ENCODE data around the gene PAX7. TPM values are rescaled to one million over a fixed set of nuclear protein-coding genes. Genes with fewer than 3 reads are reported as not detected.

Gene PAX7
- total RNA-seq, 1 experiment from 2014 or later = not detected

GRCh38 chr1:18794561-18794960 lies 163.9 kb downstream of the PAX7 start:
- Mint-ChIP-seq H3K9me3 (ENCODE audit: unreplicated experiment) (no peaks in the 10 kb centered on the region), H3K27ac (ENCODE audit: low read depth, unreplicated experiment) (no peak overlapping the region), H3K4me1 (ENCODE audit: insufficient read depth, unreplicated experiment) (peaks cover 5% of the 10 kb centered on the region), H3K27me3 (ENCODE audit: insufficient read depth, unreplicated experiment) (peaks cover 70% of the 10 kb centered on the region), H3K36me3 (ENCODE audit: insufficient read depth, unreplicated experiment) (no peaks in the 10 kb centered on the region), H3K4me3 (ENCODE audit: unreplicated experiment) (no peak overlapping the region)
- POLR2A ChIA-PET = no interaction called here
- peak; percentile 7 for DNase-seq (ENCODE audit: unreplicated experiment)
- TF ChIP-seq, protein P1, sequence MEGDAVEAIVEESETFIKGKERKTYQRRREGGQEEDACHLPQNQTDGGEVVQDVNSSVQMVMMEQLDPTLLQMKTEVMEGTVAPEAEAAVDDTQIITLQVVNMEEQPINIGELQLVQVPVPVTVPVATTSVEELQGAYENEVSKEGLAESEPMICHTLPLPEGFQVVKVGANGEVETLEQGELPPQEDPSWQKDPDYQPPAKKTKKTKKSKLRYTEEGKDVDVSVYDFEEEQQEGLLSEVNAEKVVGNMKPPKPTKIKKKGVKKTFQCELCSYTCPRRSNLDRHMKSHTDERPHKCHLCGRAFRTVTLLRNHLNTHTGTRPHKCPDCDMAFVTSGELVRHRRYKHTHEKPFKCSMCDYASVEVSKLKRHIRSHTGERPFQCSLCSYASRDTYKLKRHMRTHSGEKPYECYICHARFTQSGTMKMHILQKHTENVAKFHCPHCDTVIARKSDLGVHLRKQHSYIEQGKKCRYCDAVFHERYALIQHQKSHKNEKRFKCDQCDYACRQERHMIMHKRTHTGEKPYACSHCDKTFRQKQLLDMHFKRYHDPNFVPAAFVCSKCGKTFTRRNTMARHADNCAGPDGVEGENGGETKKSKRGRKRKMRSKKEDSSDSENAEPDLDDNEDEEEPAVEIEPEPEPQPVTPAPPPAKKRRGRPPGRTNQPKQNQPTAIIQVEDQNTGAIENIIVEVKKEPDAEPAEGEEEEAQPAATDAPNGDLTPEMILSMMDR (IDR thresholded peaks at IDR 0.05; ENCODE audit: unreplicated experiment) = no peak
- CTCF ChIA-PET = interaction anchor here (0.6 to 0.9 kb wide), 2 partner anchors 146 to 197 kb away, joined by 3 to 4 read pairs; no protein-coding TSS in a partner anchor
- BruUV-seq (replicated peaks) = no TSS peak
- intact Hi-C loops (cut with micrococcal nuclease) = no loop called here

GRCh38 chr1:18795002-18795689 lies 164.5 kb downstream of the PAX7 start:
- TF ChIP-seq, protein P1 (IDR thresholded peaks at IDR 0.05; ENCODE audit: unreplicated experiment) = no peak
- Mint-ChIP-seq H3K4me1 (ENCODE audit: insufficient read depth, unreplicated experiment) (peaks cover 5% of the 10 kb centered on the region), H3K27ac (ENCODE audit: low read depth, unreplicated experiment) (no peak overlapping the region), H3K9me3 (ENCODE audit: unreplicated experiment) (no peaks in the 10 kb centered on the region), H3K27me3 (ENCODE audit: insufficient read depth, unreplicated experiment) (peaks cover 65% of the 10 kb centered on the region), H3K4me3 (ENCODE audit: unreplicated experiment) (no peak overlapping the region), H3K36me3 (ENCODE audit: insufficient read depth, unreplicated experiment) (no peaks in the 10 kb centered on the region)
- ChIA-PET CTCF (interaction anchor here (0.9 to 1.1 kb wide), 2 partner anchors 26 to 146 kb away, joined by 4 to 6 read pairs; no protein-coding TSS in a partner anchor), POLR2A (no interaction called here)
- no TSS peak for BruUV-seq (replicated peaks)
- intact Hi-C loops (cut with micrococcal nuclease) = no loop called here
- DNase-seq (ENCODE audit: unreplicated experiment) = no peak

- Mint-ChIP-seq H3K4me1 (ENCODE audit: insufficient read depth, unreplicated experiment) (peaks cover 5% of the 10 kb centered on the region), H3K36me3 (ENCODE audit: insufficient read depth, unreplicated experiment) (no peaks in the 10 kb centered on the region), H3K27ac (ENCODE audit: low read depth, unreplicated experiment) (no peak overlapping the region), H3K9me3 (ENCODE audit: unreplicated experiment) (no peaks in the 10 kb centered on the region), H3K27me3 (ENCODE audit: insufficient read depth, unreplicated experiment) (peaks cover 47% of the 10 kb centered on the region), H3K4me3 (ENCODE audit: unreplicated experiment) (no peak overlapping the region)
- ChIA-PET CTCF (no interaction called here), POLR2A (no interaction called here)
- DNase-seq (ENCODE audit: unreplicated experiment) = no peak
- no TSS peak for BruUV-seq (replicated peaks)
- intact Hi-C loops (cut with micrococcal nuclease) = no loop called here
- TF ChIP-seq, protein P1 (IDR thresholded peaks at IDR 0.05; ENCODE audit: unreplicated experiment) = no peak
These were observed 166.3 kb downstream of the PAX7 start for GRCh38 chr1:18796950-18797349.

Other genes starting within 250 kb of the PAX7 start
- gene KLHDC7A, start 149.9 kb upstream of the PAX7 start, total RNA-seq (2022) = not detected in 2 replicates
- not detected in 2 replicates for gene TAS1R2, start 228.8 kb downstream of the PAX7 start, total RNA-seq (2022)

Data from MCF 10A (cell line).